OCI-LY7 (cell line): ENCODE measurements around the gene LGR6. TPM values are rescaled to one million over a fixed set of nuclear protein-coding genes. Genes with fewer than 3 reads are reported as not detected.

ENCODE experiments used
- BruUV-seq: library from RNA; stranded (reverse); fragments of 400-500 nt; replicated peaks from 2 replicates; lab custom pipeline; 2021; lab: Mats Ljungman, UMichigan
- CTCF ChIA-PET: fragments of 300-600 bp; sonication (Branson Sonifier 250); formaldehyde crosslinking; loops from one replicate; lab custom pipeline; 2022; ENCODE audit warnings: antibody characterized with exemption; ENCODE audit not compliant: unreplicated experiment; lab: Charles Lee
- POLR2A ChIA-PET: fragments of 300-600 bp; sonication (Branson Sonifier 250); formaldehyde crosslinking; loops from one replicate; lab custom pipeline; 2022; ENCODE audit warnings: antibody characterized with exemption; lab: Charles Lee
- DNase-seq: peaks from one replicate; pipeline ENCODE4 v3.0.0-alpha.2; 2015; ENCODE audit warnings: low spot score
- H2AFZ ChIP-seq: fragments of 200-600 bp; sonication (generic), shearing (Covaris generic); 2 replicates; pipeline ENCODE4 v1.6.1; 2014; ENCODE audit warnings: mild to moderate bottlenecking, antibody characterized with exemption, low read length, moderate library complexity
- H3K27ac ChIP-seq: fragments of 200-600 bp; sonication (generic); 2 replicates; pipeline ENCODE4 v1.5.1; 2014; ENCODE audit warnings: mixed run types, low read depth, mild to moderate bottlenecking, moderate library complexity, low read length, inconsistent platforms; ENCODE audit not compliant: poor library complexity, severe bottlenecking
- H3K36me3 ChIP-seq: fragments of 200-600 bp; sonication (generic); 2 replicates; pipeline ENCODE4 v1.6.1; 2014; ENCODE audit warnings: mild to moderate bottlenecking, antibody characterized with exemption, low read length, moderate library complexity, mixed read lengths; ENCODE audit not compliant: insufficient read depth
- H3K4me1 ChIP-seq: fragments of 200-600 bp; sonication (generic); 2 replicates; pipeline ENCODE4 v1.5.1; 2014; ENCODE audit warnings: mild to moderate bottlenecking, low read length; ENCODE audit not compliant: insufficient read depth, poor library complexity, severe bottlenecking
- H3K4me2 ChIP-seq: fragments of 200-600 bp; sonication (generic); 2 replicates; pipeline ENCODE4 v1.6.1; 2014; ENCODE audit warnings: mild to moderate bottlenecking, low read length
- H3K4me3 ChIP-seq: fragments of 200-600 bp; sonication (generic); 2 replicates; pipeline ENCODE4 v1.5.1; 2014; ENCODE audit warnings: mild to moderate bottlenecking, low read depth, low read length; ENCODE audit not compliant: poor library complexity, severe bottlenecking
- H3K79me2 ChIP-seq: fragments of 200-600 bp; sonication (generic); 2 replicates; pipeline ENCODE4 v1.6.1; 2016; ENCODE audit warnings: low read depth, mild to moderate bottlenecking, low read length, moderate library complexity, mixed read lengths; ENCODE audit not compliant: insufficient read depth
- H3K9me2 ChIP-seq: fragments of 200-600 bp; sonication (generic); 2 replicates; pipeline ENCODE4 v1.6.1; 2016; ENCODE audit warnings: mild to moderate bottlenecking, low read length, mixed read lengths; ENCODE audit not compliant: insufficient read depth
- H3K9me3 ChIP-seq: fragments of 200-600 bp; sonication (generic); 2 replicates; pipeline ENCODE4 v1.6.1; 2014; ENCODE audit warnings: mild to moderate bottlenecking, mixed run types, low read length, mixed read lengths
- H4K20me1 ChIP-seq: fragments of 200-600 bp; sonication (generic); 2 replicates; pipeline ENCODE4 v1.6.1; 2014; ENCODE audit warnings: mild to moderate bottlenecking, antibody characterized with exemption, low read length, moderate library complexity, mixed read lengths; ENCODE audit not compliant: insufficient read depth
- EZH2phosphoT487 ChIP-seq: fragments of 200-600 bp; sonication (generic); IDR thresholded peaks from 2 replicates; pipeline ENCODE4 v1.6.1; 2018; ENCODE audit warnings: low read depth, borderline replicate concordance, mild to moderate bottlenecking, mixed run types, antibody characterized with exemption, low read length, moderate library complexity, mixed read lengths
- intact Hi-C: fragments of 100-400 bp; cut with micrococcal nuclease; formaldehyde crosslinking; loops from one replicate; pipeline ENCODE4 v1.10.0; 2022; ENCODE audit not compliant: unreplicated experiment
- total RNA-seq, 2 experiments: library from RNA; depleted of rRNA in 1 of 2; stranded (reverse); fragments of >200 nt in 1 of 2; shearing (Covaris generic) in 1 of 2; gene quantifications; 2 replicates each; pipeline ENCODE4 v1.2.3, GENCODE V29; 2014 to 2022
- TF ChIP-seq, protein P1 (sequence below): fragments of 200-600 bp; sonication (generic); conservative IDR thresholded peaks from 2 replicates; pipeline ENCODE4 v1.5.1; 2014; ENCODE audit warnings: mild to moderate bottlenecking, antibody characterized with exemption, low read length, moderate library complexity, mixed read lengths

Gene LGR6
- total RNA-seq, 2 experiments from 2014 or later: not detected

DNA sequence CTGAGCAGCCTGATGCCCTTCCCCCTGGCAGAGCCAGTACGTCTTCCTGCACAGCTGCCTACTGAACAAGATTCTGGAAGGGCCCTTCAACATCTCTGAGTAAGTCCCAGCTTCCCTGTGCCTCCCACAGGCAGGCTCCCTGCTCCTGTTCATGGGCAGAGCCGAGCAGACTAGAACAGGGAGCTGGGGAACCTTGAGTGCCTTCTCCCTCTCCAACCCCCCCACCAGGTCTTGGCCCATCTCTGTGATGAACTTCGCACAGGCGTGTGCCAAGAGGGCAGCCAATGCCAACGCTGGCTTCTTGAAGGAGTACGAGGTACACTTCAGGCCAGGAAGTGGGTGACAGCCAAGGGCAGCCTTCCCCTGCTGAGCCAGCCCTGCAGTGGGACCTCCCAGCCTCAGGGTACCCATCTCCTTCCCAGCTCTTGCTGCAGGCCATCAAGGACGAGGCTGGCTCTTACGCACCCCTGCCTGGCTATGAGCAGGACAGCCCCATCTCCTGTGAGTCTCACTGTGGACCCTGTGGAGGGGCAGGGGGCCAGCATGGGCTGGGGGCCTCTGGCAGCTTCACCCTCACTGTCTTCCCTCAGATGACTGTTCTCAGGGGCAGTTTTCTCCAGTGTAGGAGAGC is 6.4 kb upstream of the LGR6 start:
- H3K4me3 ChIP-seq: no peak overlapping the region

DNA sequence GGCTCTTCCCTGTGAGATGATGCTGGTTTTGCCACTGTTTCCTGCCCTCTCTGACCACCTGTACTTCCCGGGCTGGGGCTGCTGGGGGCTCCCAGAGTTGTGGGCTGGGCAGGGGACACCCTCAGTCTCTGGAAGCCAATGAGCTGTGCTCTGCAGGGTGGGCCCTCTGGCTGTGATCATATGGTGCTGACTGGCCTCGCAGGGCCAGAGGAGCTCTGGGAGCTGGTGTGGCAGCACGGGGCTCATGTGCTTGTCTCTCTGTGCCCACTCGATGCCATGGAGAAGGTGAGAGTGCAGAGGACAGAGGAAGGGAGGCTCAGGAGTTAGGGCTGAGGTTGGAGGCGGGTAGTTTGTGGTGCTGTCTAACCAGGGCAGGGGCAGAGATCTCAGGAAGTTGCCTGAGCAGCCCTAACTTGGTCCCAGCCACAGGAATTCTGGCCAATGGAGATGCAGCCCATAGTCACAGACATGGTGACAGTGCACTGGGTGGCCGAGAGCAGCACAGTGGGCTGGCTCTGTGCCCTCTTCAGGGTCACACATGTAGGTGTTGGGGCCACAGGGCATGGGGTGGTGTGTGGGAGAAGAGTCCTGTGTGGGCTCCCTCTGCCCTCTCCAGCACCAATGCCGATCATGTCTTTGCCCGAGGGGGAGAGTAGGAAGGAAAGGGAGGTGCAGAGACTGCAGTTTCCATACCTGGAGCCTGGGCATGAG is 5.7 kb upstream of the LGR6 start:
- no TSS peak for BruUV-seq
- H3K9me2 ChIP-seq: no peaks in the 10 kb centered on the region
- ChIA-PET CTCF (interaction anchor here (0.6 kb wide), 2 partner anchors 11 to 297 kb away, joined by 3 read pairs; no protein-coding TSS in a partner anchor), POLR2A (no interaction called here)
- no peaks in the 10 kb centered on the region for H3K36me3 ChIP-seq
- H4K20me1 ChIP-seq: no peaks in the 10 kb centered on the region
- H3K4me2 ChIP-seq: no peak overlapping the region
- TF ChIP-seq, protein P1, sequence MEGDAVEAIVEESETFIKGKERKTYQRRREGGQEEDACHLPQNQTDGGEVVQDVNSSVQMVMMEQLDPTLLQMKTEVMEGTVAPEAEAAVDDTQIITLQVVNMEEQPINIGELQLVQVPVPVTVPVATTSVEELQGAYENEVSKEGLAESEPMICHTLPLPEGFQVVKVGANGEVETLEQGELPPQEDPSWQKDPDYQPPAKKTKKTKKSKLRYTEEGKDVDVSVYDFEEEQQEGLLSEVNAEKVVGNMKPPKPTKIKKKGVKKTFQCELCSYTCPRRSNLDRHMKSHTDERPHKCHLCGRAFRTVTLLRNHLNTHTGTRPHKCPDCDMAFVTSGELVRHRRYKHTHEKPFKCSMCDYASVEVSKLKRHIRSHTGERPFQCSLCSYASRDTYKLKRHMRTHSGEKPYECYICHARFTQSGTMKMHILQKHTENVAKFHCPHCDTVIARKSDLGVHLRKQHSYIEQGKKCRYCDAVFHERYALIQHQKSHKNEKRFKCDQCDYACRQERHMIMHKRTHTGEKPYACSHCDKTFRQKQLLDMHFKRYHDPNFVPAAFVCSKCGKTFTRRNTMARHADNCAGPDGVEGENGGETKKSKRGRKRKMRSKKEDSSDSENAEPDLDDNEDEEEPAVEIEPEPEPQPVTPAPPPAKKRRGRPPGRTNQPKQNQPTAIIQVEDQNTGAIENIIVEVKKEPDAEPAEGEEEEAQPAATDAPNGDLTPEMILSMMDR: no peak
- TF ChIP-seq EZH2phosphoT487: no peak
- no peaks in the 10 kb centered on the region for H3K9me3 ChIP-seq
- H2AFZ ChIP-seq: no peak overlapping the region
- H3K27ac ChIP-seq: no peak overlapping the region
- intact Hi-C loops: loop anchor here (5.0 to 10.0 kb wide), 2 partner anchors 427 to 529 kb away; no protein-coding TSS in a partner anchor
- DNase-seq: no peak
- H3K4me3 ChIP-seq: no peak overlapping the region
- H3K79me2 ChIP-seq: no peaks in the 10 kb centered on the region
- no peaks in the 10 kb centered on the region for H3K4me1 ChIP-seq

More for the DNA sequence above, 6.4 kb upstream of the LGR6 start:
- no peak overlapping the region for H3K27ac ChIP-seq
- intact Hi-C loops: loop anchor here (5.0 to 10.0 kb wide), 2 partner anchors 428 to 530 kb away; no protein-coding TSS in a partner anchor
- H3K4me1 ChIP-seq: no peaks in the 10 kb centered on the region
- no peaks in the 10 kb centered on the region for H4K20me1 ChIP-seq
- ChIA-PET POLR2A (no interaction called here), CTCF (interaction anchor here (0.6 kb wide), 1 partner anchor 296 kb away, joined by 3 read pairs; no protein-coding TSS in a partner anchor)
- no peaks in the 10 kb centered on the region for H3K9me3 ChIP-seq
- H3K36me3 ChIP-seq: no peaks in the 10 kb centered on the region
- no peaks in the 10 kb centered on the region for H3K9me2 ChIP-seq
- no peaks in the 10 kb centered on the region for H3K79me2 ChIP-seq
- TF ChIP-seq EZH2phosphoT487: no peak
- TF ChIP-seq, protein P1: no peak
- DNase-seq: no peak
- H3K4me2 ChIP-seq: no peak overlapping the region
- BruUV-seq: no TSS peak
- H2AFZ ChIP-seq: no peak overlapping the region
